ENCODE measurements around the gene CERKL.

Gene CERKL

DNA sequence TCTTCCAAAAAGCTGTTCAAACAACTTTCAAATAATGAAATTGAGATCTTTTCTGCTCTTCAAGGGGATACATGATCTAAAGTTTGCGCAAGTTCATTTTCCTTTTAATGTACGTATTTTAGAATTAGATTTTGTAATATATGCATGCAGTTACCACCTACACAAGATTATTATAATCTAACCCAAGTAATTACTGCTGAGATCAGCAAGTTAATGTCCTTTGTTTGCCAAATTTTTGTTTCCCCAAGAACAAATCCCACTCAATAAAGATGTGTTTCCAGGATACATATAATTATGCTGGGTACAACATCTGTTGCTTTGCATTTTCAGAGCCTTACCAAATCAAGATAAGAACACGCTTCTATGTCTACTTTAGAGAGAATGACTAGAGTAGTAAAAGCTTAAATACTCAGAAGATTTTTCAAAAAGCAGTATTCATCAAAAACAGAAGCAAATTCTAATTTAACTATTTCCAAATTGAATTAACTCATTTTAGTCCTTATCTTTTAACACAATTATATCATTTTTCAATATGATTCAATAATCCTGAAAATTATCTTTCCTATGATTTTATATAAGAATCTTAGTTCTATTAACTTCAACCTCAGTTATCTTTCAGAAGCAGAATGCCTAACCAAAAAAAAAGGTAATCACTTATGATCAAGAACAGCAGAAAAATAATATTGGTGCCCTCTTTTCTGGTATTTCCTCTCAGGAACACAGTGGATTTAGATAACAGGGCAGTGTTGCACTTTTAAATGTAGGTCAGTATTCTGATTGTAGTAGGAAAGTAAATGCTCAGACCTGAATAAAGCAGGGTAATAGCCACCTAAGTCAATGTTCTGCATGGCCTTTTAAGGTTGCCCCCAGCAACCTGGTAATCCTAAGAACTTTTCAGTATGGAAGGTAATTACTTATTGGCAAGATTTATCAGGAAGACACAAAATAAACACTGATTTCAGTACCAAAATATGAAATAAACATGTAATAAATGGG is 28.0 kb downstream of the CERKL start:
- DNase-seq (ENCODE audit: low spot score): peak; percentile 42

DNA sequence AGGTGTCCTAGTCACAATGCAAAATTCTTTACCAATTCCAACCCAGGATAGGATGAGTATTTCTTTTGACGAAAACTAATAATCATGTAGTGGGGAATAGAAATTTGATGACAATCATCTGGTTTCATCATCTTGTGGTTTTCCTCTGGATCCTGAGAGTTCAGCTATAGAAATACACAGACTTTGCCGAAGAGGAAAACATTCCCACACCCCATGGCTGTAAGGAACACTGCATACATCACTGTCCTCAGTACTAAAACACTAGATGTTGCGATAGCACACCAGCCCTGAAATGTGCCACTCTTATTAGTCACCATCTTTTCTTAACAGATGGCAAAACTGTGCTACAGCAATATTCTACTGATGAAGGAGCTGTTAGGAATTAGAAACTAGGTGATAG is 29.4 kb downstream of the CERKL start:
- DNase-seq (ENCODE audit: low spot score): no peak

DNA sequence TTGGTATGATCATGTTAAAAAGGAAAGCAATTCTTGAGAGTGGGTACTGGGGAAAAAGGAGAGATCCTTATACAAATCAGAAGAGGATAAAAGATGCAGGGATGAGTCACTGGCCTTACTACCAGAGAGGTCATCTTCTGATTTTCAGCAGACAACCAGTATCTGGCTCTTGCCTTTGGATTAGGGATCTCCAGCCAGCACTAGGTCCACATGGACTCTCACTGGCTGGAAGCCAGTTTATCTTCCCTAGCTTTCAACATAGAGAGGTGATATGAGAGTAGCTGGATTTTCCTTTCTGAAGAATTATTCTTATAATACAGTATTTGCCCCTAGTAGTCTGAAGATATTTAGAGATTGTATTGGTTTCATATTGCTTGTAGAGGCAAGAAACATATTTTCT is 30.2 kb downstream of the CERKL start:
- DNase-seq (ENCODE audit: low spot score): no peak

DNA sequence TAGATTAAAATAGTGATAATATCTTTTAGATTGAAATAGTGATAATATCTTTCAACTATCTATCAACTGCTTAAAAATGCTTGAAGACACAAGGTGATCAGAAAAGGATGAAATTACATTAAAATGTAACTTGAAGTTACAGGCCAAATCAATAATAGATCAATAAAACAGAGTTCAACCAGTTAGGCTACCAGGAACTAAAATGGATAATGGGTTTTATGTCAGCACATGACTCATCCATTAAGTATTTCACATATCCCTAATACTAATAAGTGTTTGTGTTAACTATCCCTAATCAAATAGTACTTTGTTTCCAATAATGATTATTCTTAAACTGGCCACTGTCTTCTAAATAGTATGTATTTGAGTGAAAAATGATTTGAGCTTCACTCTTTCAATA is 33.7 kb downstream of the CERKL start:
- no peak for DNase-seq (ENCODE audit: low spot score)

DNA sequence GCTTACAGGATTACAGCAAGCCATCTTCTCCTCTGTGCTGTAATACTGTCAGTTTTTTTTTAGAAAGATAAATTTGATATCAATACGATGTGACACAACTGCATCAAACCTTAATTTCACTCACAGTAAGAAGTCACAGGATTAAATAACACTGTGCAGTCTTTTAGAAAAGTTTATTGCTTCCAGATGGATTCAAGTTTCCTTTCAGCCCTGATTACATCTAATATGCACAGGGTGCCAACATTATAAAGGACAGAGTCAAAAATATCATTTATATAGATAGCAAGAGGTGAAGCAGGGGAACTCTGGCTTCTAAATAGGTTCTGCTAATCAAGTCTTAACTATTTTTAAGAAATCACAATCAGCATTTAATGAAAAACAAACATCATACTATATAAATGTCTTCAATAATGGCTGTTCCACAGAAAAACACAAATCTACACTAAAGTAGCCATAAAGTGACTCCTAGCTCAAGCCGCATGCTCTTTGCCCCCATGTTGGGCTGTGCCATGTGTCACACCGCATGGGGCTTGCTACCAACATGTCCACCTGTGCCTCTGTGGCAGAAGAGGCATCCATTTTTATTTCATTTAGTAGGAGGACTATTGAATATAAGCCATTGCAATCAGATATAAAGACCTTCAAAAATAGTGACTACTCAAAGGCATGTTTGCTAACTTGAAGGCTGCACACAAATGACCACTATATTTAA is 35.0 kb downstream of the CERKL start:
- DNase-seq (ENCODE audit: low spot score): peak; percentile 32

DNA sequence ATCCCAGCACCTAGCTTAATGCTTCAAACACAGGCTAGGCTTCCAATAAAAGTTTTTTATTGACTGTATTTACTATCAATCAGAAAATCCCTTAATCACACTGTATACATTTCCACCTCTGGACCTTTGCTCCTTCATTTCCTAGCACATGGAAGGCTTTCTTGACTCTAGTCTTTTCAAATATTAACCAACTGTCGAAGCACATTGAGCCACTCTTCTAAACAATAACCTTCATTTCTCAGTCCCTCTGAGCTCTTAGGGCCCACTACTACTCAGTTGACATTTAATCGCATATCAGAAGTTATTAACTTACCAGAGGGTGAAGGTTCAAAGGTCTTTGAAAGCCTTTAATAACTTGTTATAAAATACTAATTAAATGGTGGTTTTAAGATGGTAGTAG is 37.4 kb downstream of the CERKL start:
- no peak for DNase-seq (ENCODE audit: low spot score)

DNA sequence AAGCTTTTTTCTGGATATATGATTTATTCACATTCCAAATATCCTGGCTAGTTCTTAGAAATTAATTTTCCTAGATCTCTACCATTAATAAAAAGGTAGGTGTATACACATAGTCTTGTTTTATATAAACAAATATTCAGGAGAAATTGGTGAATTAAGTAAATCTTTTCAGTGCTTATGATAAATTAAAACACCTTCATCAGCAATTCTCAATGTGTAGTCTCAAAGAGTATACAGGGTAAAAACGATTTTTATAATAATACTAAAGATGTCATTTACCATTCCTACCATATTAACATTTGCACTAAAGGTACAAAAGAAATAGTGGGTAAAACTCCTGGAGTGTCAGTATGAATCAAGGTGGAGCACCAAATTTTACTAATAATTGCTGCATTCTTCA is 40.2 kb downstream of the CERKL start:
- DNase-seq (ENCODE audit: low spot score): no peak

DNA sequence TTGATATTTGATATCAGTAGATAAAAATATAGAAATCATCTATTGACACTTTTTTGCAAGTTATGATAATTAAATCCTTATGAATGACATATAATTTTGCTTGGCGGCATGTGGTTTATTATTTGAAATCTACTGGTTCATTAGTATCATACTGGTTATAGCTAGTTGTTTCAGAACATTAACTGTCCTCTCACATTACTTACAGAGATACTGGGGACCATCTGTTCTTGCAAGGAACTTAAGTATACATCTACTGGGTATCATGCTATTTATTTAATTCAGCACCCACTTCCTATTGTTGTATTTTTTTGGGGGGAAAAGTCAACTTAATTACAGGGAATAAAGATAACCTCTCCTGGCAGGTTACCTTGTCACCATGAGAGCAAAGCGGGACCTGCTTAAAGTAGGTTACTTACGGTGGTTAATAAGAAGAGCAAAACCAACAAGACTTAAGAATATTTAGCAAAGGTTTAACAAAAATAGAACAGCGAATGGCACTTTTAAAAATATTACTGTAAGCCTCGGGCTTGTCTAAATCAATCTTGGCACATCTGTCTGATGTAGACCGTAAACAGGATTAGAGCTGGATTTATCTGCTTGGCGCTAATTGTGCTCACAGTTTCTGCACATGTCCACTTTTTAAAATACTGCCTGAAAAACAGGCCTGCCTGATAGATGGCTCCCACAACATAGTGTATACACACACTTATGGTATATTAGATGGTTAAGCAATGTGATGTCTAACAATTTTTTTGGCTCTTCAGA is 41.8 kb downstream of the CERKL start:
- DNase-seq (ENCODE audit: low spot score): peak; percentile 61

DNA sequence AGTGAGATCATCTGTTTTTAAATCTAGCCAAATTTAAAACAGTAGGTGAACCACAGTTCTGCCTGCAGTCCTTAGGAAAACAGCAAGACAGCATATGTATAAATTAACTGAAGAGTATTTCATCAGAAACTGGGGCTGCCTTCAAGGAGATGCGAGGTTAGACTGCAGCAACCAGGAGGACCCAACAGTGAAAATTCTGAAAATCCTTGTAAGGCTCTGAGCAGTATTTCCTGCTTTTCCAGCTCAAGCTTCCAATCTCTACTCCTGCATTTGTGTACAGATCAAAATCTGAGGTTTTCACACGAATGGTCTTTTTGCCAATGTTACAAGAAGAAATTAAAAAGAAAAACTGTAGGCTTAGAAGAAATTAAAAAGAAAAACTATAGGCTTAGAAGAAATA is 43.7 kb downstream of the CERKL start:
- no peak for DNase-seq (ENCODE audit: low spot score)

DNA sequence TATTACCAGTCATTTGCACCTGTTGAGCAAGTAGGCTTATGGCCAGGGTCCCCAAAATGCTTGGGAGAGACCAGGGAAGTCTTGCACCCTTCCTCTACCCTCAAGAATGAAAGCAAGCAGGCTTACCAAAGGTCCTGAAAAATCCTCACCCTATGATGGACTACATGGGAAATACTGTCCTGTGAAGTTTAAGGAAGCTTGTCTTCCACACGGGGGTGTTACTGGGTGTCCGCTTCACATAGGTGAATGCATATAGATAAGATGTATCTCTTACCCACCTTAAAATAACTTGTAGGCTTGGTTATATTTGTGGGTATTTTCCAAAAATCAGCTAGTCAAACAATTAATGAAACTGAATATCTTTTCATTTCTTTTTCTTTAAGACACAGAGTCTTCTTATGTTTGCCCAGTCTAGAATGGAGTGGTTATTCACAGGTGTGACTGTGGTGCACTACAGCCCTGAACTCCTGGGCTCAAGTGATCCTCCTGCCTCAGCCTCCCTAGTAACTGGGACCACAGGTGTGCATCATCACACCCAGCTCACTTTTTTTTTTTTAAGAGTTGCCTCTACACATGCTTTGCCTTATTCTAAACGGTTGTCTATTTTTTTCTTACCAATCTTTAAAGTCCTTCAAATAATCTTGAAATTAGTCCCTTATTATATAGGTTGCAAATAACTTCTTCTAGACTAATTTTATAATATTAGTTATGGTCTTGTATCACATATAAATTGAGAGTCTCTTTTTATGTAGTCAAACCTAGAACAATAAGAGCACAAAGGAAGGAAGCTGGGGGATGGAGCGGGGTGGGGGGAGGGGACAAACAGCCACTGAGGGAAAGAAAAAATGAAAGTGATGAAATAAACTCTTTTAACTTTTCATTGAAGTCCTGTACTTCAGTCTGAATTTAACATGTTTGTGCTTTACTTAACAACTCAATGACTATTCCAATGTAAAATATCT is 49.0 kb downstream of the CERKL start:
- no peak for DNase-seq (ENCODE audit: low spot score)

DNA sequence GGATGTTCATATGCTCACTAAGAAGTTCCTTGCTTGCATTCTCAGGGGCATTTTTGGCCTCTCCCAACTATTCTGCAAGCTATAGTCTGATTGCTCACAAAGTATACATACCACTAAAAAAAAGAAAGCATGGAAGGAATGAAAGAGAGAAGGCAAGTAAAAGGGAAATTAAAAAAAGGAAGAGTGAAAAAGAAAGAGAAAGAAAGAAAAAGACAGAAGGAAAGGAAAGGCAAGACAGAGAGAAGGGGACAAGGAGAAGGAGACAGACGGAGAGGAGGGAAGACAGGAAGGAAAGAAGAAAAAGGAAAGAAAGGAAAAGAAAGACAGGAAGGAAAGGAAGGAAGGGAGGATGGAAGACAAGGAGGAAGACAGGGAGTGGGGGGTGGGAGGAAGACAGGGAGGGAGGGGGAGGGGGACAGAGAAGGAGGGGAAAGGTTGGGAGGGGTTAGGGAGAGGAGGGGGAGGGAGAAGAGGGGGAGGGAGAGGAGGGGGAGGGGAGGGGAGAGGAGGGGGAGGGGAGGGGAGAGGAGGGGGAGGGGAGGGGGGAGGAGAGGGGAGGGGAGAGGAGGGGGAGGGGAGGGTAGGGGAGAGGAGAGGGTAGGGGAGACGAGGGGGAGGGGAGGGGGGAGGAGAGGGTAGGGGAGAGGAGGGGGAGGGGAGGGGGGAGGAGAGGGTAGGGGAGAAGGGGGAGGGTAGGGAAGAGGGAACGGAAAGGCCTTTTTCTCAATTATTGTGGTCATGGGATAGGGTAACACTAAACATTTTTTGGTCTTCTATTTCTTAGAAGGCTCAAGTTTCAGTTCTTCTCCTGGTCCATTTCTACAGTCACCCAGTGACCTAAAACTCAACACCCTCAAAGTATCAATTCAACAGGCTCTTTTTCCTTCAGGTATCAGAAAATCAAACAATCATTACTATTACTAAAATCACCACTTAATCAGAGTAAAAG is 50.7 kb downstream of the CERKL start:
- DNase-seq (ENCODE audit: low spot score): no peak

DNA sequence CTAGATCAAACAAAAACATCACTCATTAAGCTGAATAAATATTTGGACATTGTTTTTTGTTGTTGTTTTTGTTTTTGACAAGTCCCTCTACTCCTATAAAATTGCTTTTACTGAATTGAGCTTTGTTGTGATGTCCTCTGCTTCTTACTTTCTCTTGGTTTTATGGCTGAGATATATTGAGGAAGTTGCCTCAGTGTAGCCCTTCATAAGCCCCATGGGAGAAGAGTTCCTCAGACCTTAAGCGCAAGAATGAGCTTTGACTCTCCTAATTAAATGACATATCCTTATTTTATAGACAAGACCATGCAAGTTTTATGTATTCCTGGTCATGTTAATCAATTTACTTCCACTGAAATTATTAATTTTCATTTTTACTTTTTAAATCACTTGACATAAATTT is 54.9 kb downstream of the CERKL start:
- DNase-seq (ENCODE audit: low spot score): no peak

DNA sequence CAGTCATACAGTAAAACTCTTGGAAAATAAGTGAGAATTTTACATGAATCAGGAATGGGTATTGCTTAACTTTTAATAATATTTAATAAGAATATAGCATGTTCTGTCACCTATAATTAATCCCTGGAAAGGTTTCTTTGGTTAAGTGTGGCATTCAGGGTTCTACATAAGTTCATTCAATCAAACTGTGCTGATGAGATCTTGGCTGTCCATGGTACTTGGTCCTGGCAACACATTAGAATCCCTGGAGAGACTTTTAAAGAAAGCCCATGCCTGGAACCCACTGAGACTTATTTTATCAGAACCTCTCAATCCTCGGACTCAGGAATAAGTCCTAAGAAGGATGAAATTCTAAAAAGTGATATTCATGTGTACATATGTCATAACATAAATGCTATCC is 60.3 kb downstream of the CERKL start:
- no peak for DNase-seq (ENCODE audit: low spot score)

DNA sequence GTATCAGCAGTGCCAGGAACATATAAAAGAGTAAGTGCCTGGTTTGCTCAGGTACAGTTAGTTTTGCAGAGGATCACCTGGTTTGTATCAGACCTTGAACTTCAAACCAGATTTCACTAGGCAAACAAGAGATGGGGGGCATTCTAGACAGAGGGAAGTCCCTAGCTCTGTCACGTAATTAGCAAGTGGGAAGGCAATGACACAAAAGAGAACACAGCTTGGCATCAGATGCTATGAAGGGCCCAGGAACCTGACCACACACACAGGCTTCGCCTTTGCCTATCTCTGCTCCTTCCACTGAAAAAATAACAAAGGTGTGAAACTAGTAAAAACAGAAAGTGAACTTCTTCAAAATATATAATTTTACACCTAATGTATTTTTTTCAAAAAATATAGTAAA is 62.6 kb downstream of the CERKL start:
- DNase-seq (ENCODE audit: low spot score): no peak

DNA sequence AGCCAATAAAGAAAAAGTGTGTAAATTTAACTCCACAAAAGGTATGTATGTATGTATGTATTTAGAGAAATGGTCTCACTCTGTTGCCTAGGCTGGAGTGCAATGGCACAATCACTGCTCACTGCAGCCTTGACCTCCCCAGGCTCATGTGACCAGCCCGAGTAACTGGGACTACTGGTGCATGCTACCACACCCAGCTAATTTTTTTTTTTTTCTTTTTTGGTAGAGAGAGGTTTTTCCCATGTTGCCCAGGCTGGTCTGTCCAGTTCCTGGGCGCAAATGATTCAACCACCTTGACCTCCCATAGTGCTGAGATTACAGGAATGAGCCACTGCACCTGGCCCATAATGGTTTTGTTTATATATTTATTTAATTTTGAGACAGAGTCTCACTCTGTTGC is 67.1 kb downstream of the CERKL start:
- DNase-seq (ENCODE audit: low spot score): no peak

DNA sequence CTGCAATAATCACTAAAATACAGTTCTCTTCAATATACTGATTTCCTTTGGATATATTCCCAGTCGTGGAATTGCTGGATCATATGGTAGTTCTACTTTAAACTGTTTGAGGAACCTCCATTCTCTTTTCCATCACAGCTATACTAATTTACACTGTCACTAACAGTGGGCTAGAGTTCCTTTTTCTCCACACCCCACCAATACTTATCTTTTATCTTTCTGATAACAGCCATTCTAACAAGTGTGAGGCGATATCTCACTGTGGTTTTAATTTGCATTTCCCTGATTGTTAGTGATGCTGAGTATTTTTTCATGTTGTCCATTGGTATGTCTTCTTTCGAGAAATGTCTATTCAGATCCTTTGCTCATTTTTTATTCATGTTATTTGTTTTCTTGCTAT is 68.4 kb downstream of the CERKL start:
- no peak for DNase-seq (ENCODE audit: low spot score)

DNA sequence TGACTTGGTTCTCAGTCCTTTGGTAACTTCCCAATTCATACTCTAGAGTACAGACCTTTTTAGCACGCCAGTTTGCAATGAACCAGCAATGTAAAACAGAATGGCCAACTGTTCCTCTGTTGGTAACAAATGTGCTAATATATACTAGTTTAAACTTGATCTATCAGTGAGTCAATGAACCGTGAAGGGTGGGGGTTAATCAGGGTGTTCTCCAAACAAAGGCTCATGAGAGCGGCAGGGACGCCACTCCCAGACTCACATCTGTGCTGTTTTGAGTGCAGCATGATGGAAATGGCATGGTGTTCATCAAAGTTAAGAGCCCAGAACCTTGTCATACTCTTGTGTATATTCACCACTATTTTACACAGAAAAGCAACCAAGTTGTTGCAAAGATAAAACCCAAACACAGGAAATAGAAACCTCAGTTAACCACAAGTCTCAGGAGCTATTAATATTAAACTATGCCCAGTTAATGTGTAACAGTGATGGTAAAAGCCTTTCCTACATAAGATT is 70.3 kb downstream of the CERKL start:
- peak; percentile 51 for DNase-seq (ENCODE audit: low spot score)

DNA sequence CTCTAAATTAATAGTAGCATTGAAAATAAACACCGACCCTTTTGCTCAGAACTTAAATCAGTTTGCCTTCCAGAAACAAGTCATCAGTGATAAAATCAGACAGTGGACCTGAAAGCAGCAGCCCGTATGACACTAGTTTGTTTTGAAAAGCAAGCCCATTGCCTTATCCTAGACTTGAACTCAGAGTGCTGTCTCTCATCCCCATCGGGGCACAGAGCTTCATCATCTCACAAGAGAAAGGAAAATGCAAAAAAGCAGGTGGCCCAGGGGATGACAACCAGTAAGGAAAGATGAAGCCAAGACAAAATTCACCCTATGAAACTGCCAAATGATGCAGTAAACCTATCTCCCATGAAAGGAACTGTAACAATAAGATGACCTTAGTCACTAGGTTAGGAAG is 71.2 kb downstream of the CERKL start:
- DNase-seq (ENCODE audit: low spot score): peak; percentile 65

DNA sequence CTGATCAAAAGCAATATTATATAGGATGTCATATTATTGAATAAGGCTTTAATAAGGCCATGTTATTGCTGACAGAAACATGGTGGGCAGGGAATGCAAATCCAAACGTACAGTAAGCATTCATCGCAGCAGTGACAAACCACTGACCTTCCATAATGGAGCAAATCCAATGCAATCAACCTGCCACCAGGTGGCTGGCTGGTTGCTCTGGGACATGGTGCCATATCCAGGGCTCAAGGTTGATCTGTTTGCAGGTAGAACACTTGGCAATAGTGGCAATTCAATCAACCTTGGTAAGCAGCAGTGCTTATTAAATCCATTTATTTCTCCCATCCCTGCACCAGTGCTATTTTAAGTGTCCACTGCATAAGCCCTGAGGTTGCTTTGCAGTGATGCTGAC is 75.4 kb downstream of the CERKL start:
- DNase-seq (ENCODE audit: low spot score): no peak

DNA sequence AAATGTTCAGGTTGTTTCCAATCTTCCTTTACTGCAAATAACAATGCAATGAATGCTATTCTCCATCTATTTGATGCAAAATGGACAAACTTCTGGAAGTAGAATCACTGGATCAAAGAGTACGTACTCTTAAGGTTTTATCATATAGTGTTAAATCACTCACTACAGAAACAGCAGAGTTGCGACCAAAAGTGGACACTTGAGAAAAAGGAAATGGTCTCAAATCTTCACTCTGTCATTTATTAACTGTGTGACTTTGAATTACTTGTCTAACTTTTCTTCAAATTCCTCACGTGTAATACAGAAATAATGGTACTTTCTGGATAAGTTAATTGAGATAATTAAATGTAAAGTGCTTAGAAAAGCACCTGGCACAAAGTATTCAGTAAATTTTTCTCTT is 78.1 kb downstream of the CERKL start:
- DNase-seq (ENCODE audit: low spot score): no peak

All from SK-N-DZ (cell line).